Lung (tissue), 12 donors: Measurements from ENCODE around the gene SCN2B. TPM values are rescaled to one million over a fixed set of nuclear protein-coding genes. Genes with fewer than 3 reads are reported as not detected.
"Not testable (repeated sequence)": the region's sequence is repeated elsewhere in the genome, so short reads cannot be mapped to it uniquely, and the experiment has no call there.

Experiments used
- ATAC-seq: fragments of 200-7000 bp; cut with Tn5 transposase; one replicate; pipeline ENCODE4 v1.9.1; 2020; ENCODE audit warnings: moderate number of reproducible peaks; ENCODE audit not compliant: insufficient read depth, low FRiP score
- DNase-seq, 3 donors: peaks; one replicate each; pipeline ENCODE4 v3.0.0-alpha.2; 2013 to 2017
- H3K27ac ChIP-seq, 2 donors: one replicate each; pipeline ENCODE4 v1.5.1; 2013; ENCODE audit warnings: mild to moderate bottlenecking in 2 of 2, moderate library complexity in 2 of 2, control low read depth in 1 of 2, inconsistent platforms in 1 of 2, low read depth in 1 of 2, low read length in 1 of 2
- H3K27me3 ChIP-seq, 3 donors: one replicate each; pipeline ENCODE4 v1.5.1; 2013; ENCODE audit warnings: low read length in 2 of 3; ENCODE audit not compliant: control insufficient read depth in 3 of 3, insufficient read depth in 3 of 3
- H3K36me3 ChIP-seq, 4 donors: one replicate each; pipeline ENCODE4 v1.5.1; 2013; ENCODE audit warnings: low read length in 4 of 4, mild to moderate bottlenecking in 1 of 4, moderate library complexity in 1 of 4; ENCODE audit not compliant: control insufficient read depth in 4 of 4, insufficient read depth in 4 of 4
- H3K4me1 ChIP-seq, 5 donors: one replicate each; pipeline ENCODE4 v1.5.1; 2013; ENCODE audit warnings: low read length in 5 of 5, mild to moderate bottlenecking in 2 of 5, moderate library complexity in 1 of 5; ENCODE audit not compliant: control insufficient read depth in 5 of 5, insufficient read depth in 5 of 5
- H3K4me3 ChIP-seq: one replicate; pipeline ENCODE4 v1.5.1; 2013; ENCODE audit warnings: mild to moderate bottlenecking, control low read depth, moderate library complexity
- H3K9ac ChIP-seq, 2 donors: one replicate each; pipeline ENCODE4 v1.5.1; 2013; ENCODE audit warnings: low read length in 2 of 2, control low read depth in 1 of 2; ENCODE audit not compliant: insufficient read depth in 1 of 2
- H3K9me3 ChIP-seq, 4 donors: one replicate each; pipeline ENCODE4 v1.5.1; 2013; ENCODE audit warnings: low read length in 3 of 4, mild to moderate bottlenecking in 1 of 4, moderate library complexity in 1 of 4; ENCODE audit not compliant: control insufficient read depth in 4 of 4, insufficient read depth in 3 of 4
- WGBS, 2 donors: extraction: QIAGEN DNeasy Blood & Tissue Kit; methylation state at CpG; one replicate each; pipeline ENCODE4 v1.1.7; 2013; 5-methylcytosine and 5-hydroxymethylcytosine counted together
- polyA plus RNA-seq, 2 donors: library from polyadenylated mRNA; stranded (reverse); fragments of 200-250 nt; gene quantifications; one replicate each; pipeline ENCODE4 v1.2.1, GENCODE V29; 2013
- total RNA-seq, 2 donors: library from RNA; depleted of rRNA in 1 of 2; stranded (reverse); fragments of >200 nt in 1 of 2; gene quantifications; one replicate each; pipeline ENCODE4 v1.2.1, GENCODE V29; 2014 to 2021
- TF ChIP-seq, protein P1 (sequence below): IDR thresholded peaks from 2 replicates; pipeline ENCODE4 v1.5.1; 2012; ENCODE audit warnings: mild to moderate bottlenecking; ENCODE audit errors: control extremely low read depth, extremely low read depth
- donor health status: control.
- donor health status: control.
- donor health status: Bipolar disorder and iron deficiency.
- donor health status: healthy.
- donor health status: DM: yes; HTN: yes; CAD: no.

SCN2B gene
- total and polyA plus RNA-seq, 4 donors, result 0.03 to 1.6 (median 0.62) TPM

DNA sequence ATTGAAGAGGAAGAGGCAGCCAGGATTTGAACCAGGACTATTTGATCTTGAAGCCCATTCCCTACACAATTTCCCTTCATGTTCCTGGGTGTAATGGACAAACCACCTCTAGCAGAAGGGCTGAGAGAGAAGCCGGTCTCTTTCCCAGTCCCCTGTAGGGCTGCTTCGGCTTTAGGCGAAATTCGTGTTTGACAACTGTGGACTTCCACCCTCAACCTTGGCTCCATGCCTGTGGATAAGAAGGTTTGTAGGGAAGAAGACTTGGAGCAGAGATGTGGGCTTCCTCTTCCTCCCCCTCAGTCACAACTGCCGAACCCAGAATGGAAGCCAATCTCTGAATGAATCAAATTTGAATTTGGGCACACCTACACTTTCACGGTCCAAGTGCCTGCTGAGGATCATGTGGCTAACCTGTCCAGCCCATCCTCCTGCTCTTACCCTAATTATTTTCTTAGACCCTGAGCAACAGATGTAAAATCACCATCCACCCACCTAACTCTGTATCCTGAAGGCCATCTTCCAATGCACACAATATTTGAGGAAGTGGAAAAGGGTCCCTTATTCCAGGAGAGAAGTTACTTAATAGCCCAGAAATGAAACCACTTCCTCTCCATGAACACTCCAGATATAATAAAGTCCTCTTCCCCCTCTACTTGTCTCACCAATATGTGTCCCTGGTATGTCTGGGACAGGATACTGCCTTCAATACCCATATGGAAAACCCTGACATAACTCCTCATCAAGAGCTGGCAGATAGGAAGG is 10.1 kb upstream of the SCN2B start:
- no peak overlapping the region for H3K9ac ChIP-seq
- DNase-seq, result peak in 1 of 3 donors; percentile 53
- H3K4me1 ChIP-seq, result peaks cover 0 to 2% (median 0%) of the 10 kb centered on the region in 5 donors
- no peaks in the 10 kb centered on the region for H3K27me3 ChIP-seq
- H3K9me3 ChIP-seq, result no peaks in the 10 kb centered on the region
- peak overlapping the region in 1 of 2 donors; percentile 7 for H3K27ac ChIP-seq
- TF ChIP-seq, protein P1, sequence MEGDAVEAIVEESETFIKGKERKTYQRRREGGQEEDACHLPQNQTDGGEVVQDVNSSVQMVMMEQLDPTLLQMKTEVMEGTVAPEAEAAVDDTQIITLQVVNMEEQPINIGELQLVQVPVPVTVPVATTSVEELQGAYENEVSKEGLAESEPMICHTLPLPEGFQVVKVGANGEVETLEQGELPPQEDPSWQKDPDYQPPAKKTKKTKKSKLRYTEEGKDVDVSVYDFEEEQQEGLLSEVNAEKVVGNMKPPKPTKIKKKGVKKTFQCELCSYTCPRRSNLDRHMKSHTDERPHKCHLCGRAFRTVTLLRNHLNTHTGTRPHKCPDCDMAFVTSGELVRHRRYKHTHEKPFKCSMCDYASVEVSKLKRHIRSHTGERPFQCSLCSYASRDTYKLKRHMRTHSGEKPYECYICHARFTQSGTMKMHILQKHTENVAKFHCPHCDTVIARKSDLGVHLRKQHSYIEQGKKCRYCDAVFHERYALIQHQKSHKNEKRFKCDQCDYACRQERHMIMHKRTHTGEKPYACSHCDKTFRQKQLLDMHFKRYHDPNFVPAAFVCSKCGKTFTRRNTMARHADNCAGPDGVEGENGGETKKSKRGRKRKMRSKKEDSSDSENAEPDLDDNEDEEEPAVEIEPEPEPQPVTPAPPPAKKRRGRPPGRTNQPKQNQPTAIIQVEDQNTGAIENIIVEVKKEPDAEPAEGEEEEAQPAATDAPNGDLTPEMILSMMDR, result no peak
- H3K36me3 ChIP-seq, result no peaks in the 10 kb centered on the region
- WGBS, 2 donors, result 39 to 60% methylated on average over 6 of the region's 6 CpGs
- no peak overlapping the region for H3K4me3 ChIP-seq
- no peak for ATAC-seq

DNA sequence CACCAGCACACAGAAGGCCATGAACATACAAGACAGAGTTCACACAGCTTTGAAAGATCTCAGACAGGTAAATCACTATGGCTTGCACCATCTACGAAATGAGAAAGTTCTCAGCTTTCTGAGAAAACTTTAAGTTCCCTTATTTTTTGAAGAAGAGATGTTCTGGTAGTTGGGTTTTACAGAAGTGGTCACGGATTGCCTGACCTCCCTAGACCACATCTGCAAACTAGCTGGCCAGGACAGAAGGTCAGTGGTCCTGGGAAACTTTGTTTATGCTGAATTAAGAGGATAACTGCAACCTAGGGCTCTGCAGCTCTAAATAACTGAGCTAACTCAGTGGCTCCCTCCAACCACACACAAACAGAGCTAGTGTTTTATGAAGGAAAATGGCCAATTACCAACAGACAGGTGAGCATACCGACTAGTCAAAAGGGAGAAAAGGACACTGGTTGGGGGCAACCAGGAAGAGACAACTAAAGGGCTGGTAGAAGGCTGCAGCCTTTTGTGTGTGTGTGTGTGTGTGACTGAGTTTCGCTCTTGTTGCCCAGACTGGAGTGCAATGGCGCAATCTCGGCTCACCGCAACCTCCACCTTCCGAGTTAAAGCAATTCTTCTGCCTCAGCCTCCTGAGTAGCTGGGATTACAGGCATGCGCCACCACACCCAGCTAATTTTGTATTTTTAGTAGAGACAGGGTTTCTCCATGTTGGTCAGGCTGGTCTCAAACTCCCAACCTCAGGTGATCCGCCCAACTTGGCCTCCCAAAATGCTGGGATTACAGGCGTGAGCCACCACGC is 8.5 kb upstream of the SCN2B start:
- Histone ChIP-seq H3K27ac (no peak overlapping the region), H3K36me3 (no peaks in the 10 kb centered on the region), H3K9ac (no peak overlapping the region), H3K27me3 (no peaks in the 10 kb centered on the region), H3K4me1 (peaks cover 0 to 10% (median 5%) of the 10 kb centered on the region in 5 donors), H3K9me3 (no peaks in the 10 kb centered on the region), H3K4me3 (no peak overlapping the region)
- TF ChIP-seq, protein P1, result no peak
- ATAC-seq (peak; percentile 41), DNase-seq (no peak)
- WGBS, 2 donors, result 52 to 82% methylated on average over 12 of the region's 12 CpGs

DNA sequence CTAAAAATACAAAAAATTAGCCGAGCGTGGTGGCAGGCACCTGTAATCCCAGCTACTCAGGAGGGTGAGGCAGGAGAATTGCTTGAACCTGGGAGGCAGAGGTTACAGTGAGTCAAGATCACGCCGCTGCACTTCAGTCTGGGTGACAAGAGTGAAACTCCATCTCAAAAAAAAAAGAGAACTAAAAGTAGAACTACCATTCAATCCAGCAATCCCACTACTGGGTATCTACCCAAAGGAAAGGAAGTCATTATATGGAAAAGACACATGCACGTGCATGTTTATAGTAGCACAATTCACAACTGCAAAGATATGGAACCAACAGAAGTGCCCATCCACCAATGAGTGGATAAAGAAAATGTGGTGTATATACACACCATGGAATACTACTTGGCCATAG is 7.3 kb upstream of the SCN2B start:
- 65 to 83% methylated on average over 5 of the region's 5 CpGs for WGBS, 2 donors
- peaks cover 0 to 11% (median 7%) of the 10 kb centered on the region in 5 donors for H3K4me1 ChIP-seq
- DNase-seq, H3K9ac ChIP-seq, H3K27ac ChIP-seq, H3K36me3 ChIP-seq, H3K27me3 ChIP-seq, H3K4me3 ChIP-seq, ATAC-seq, H3K9me3 ChIP-seq: not testable (repeated sequence)

DNA sequence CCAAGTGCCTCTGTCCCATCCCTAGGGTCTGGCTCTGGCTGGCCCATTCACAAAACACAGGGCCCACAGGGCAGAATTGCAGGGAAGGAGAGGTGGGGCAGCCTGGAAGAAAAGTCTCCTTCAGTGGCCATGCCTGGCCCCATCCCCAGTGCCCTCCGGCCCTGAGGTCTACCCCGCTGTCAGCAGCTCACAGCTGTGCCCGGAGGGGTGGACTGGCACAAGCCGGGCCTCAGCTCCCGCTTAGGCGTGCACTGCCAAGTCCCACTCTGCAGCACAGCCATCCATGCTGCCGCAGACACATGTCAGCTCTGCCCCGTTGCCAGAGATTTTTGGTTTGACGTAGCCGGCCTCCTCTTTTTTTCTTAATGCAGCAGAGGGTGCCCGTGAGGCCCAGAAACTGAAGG is 3.9 kb upstream of the SCN2B start:
- H3K9me3 ChIP-seq, result no peaks in the 10 kb centered on the region
- TF ChIP-seq, protein P1, result no peak
- H3K4me1 ChIP-seq, result peaks cover 0 to 16% (median 7%) of the 10 kb centered on the region in 5 donors
- 24 to 33% methylated on average over 11 of the region's 11 CpGs for WGBS, 2 donors
- peak; percentile 46 for ATAC-seq
- no peak overlapping the region for H3K9ac ChIP-seq
- peak; percentile 84 to 95 (median 93) for DNase-seq
- H3K4me3 ChIP-seq, result no peak overlapping the region
- H3K36me3 ChIP-seq, result no peaks in the 10 kb centered on the region
- no peaks in the 10 kb centered on the region for H3K27me3 ChIP-seq
- H3K27ac ChIP-seq, result peak overlapping the region in 1 of 2 donors; percentile 87
